OCI-LY7 (cell line): ENCODE results near the gene RPGRIP1. TPM values are rescaled to one million over a fixed set of nuclear protein-coding genes. Genes with fewer than 3 reads are reported as not detected.
"Not testable (repeated sequence)": the region's sequence is repeated elsewhere in the genome, so short reads cannot be mapped to it uniquely, and the experiment has no call there.

Experiments used
- BruUV-seq: library from RNA; stranded (reverse); fragments of 400-500 nt; replicated peaks from 2 replicates; lab custom pipeline; 2021; lab: Mats Ljungman, UMichigan
- CTCF ChIA-PET: fragments of 300-600 bp; sonication (Branson Sonifier 250); formaldehyde crosslinking; loops from one replicate; lab custom pipeline; 2022; ENCODE audit warnings: antibody characterized with exemption; ENCODE audit not compliant: unreplicated experiment; lab: Charles Lee
- POLR2A ChIA-PET: fragments of 300-600 bp; sonication (Branson Sonifier 250); formaldehyde crosslinking; loops from one replicate; lab custom pipeline; 2022; ENCODE audit warnings: antibody characterized with exemption; lab: Charles Lee
- DNase-seq: peaks from one replicate; pipeline ENCODE4 v3.0.0-alpha.2; 2015; ENCODE audit warnings: low spot score
- H2AFZ ChIP-seq: fragments of 200-600 bp; sonication (generic), shearing (Covaris generic); 2 replicates; pipeline ENCODE4 v1.6.1; 2014; ENCODE audit warnings: mild to moderate bottlenecking, antibody characterized with exemption, low read length, moderate library complexity
- H3K27ac ChIP-seq: fragments of 200-600 bp; sonication (generic); 2 replicates; pipeline ENCODE4 v1.5.1; 2014; ENCODE audit warnings: mixed run types, low read depth, mild to moderate bottlenecking, moderate library complexity, low read length, inconsistent platforms; ENCODE audit not compliant: poor library complexity, severe bottlenecking
- H3K36me3 ChIP-seq: fragments of 200-600 bp; sonication (generic); 2 replicates; pipeline ENCODE4 v1.6.1; 2014; ENCODE audit warnings: mild to moderate bottlenecking, antibody characterized with exemption, low read length, moderate library complexity, mixed read lengths; ENCODE audit not compliant: insufficient read depth
- H3K4me1 ChIP-seq: fragments of 200-600 bp; sonication (generic); 2 replicates; pipeline ENCODE4 v1.5.1; 2014; ENCODE audit warnings: mild to moderate bottlenecking, low read length; ENCODE audit not compliant: insufficient read depth, poor library complexity, severe bottlenecking
- H3K4me2 ChIP-seq: fragments of 200-600 bp; sonication (generic); 2 replicates; pipeline ENCODE4 v1.6.1; 2014; ENCODE audit warnings: mild to moderate bottlenecking, low read length
- H3K4me3 ChIP-seq: fragments of 200-600 bp; sonication (generic); 2 replicates; pipeline ENCODE4 v1.5.1; 2014; ENCODE audit warnings: mild to moderate bottlenecking, low read depth, low read length; ENCODE audit not compliant: poor library complexity, severe bottlenecking
- H3K79me2 ChIP-seq: fragments of 200-600 bp; sonication (generic); 2 replicates; pipeline ENCODE4 v1.6.1; 2016; ENCODE audit warnings: low read depth, mild to moderate bottlenecking, low read length, moderate library complexity, mixed read lengths; ENCODE audit not compliant: insufficient read depth
- H3K9me2 ChIP-seq: fragments of 200-600 bp; sonication (generic); 2 replicates; pipeline ENCODE4 v1.6.1; 2016; ENCODE audit warnings: mild to moderate bottlenecking, low read length, mixed read lengths; ENCODE audit not compliant: insufficient read depth
- H3K9me3 ChIP-seq: fragments of 200-600 bp; sonication (generic); 2 replicates; pipeline ENCODE4 v1.6.1; 2014; ENCODE audit warnings: mild to moderate bottlenecking, mixed run types, low read length, mixed read lengths
- H4K20me1 ChIP-seq: fragments of 200-600 bp; sonication (generic); 2 replicates; pipeline ENCODE4 v1.6.1; 2014; ENCODE audit warnings: mild to moderate bottlenecking, antibody characterized with exemption, low read length, moderate library complexity, mixed read lengths; ENCODE audit not compliant: insufficient read depth
- EZH2phosphoT487 ChIP-seq: fragments of 200-600 bp; sonication (generic); IDR thresholded peaks from 2 replicates; pipeline ENCODE4 v1.6.1; 2018; ENCODE audit warnings: low read depth, borderline replicate concordance, mild to moderate bottlenecking, mixed run types, antibody characterized with exemption, low read length, moderate library complexity, mixed read lengths
- intact Hi-C: fragments of 100-400 bp; cut with micrococcal nuclease; formaldehyde crosslinking; loops from one replicate; pipeline ENCODE4 v1.10.0; 2022; ENCODE audit not compliant: unreplicated experiment
- total RNA-seq, 2 experiments: library from RNA; depleted of rRNA in 1 of 2; stranded (reverse); fragments of >200 nt in 1 of 2; shearing (Covaris generic) in 1 of 2; gene quantifications; 2 replicates each; pipeline ENCODE4 v1.2.3, GENCODE V29; 2014 to 2022
- TF ChIP-seq, protein P1 (sequence below): fragments of 200-600 bp; sonication (generic); conservative IDR thresholded peaks from 2 replicates; pipeline ENCODE4 v1.5.1; 2014; ENCODE audit warnings: mild to moderate bottlenecking, antibody characterized with exemption, low read length, moderate library complexity, mixed read lengths

RPGRIP1 gene
- total RNA-seq, 2 experiments from 2014 or later: 0.13 to 0.51 TPM

GRCh38 chr14:21255385-21256101, 24.3 kb upstream of the RPGRIP1 start:
- CTCF ChIA-PET: no interaction called here
- Histone ChIP-seq H3K36me3 (peaks cover 99% of the 10 kb centered on the region), H4K20me1 (peaks cover 66% of the 10 kb centered on the region), H3K79me2 (peaks cover 100% of the 10 kb centered on the region), H3K4me1 (peaks cover 16% of the 10 kb centered on the region), H3K4me3 (no peak overlapping the region), H2AFZ (no peak overlapping the region), H3K9me2 (no peaks in the 10 kb centered on the region), H3K27ac (no peak overlapping the region), H3K9me3 (0 out of 2 replicates have a peak, but pooled peaks cover 2% of the 10 kb centered on the region), H3K4me2 (no peak overlapping the region)
- POLR2A ChIA-PET: interaction anchor here (0.5 to 3.3 kb wide), 6 partner anchors 9 to 151 kb away, joined by 3 to 23 read pairs (median 3); no protein-coding TSS in a partner anchor
- DNase-seq: no peak
- TF ChIP-seq, protein P1, sequence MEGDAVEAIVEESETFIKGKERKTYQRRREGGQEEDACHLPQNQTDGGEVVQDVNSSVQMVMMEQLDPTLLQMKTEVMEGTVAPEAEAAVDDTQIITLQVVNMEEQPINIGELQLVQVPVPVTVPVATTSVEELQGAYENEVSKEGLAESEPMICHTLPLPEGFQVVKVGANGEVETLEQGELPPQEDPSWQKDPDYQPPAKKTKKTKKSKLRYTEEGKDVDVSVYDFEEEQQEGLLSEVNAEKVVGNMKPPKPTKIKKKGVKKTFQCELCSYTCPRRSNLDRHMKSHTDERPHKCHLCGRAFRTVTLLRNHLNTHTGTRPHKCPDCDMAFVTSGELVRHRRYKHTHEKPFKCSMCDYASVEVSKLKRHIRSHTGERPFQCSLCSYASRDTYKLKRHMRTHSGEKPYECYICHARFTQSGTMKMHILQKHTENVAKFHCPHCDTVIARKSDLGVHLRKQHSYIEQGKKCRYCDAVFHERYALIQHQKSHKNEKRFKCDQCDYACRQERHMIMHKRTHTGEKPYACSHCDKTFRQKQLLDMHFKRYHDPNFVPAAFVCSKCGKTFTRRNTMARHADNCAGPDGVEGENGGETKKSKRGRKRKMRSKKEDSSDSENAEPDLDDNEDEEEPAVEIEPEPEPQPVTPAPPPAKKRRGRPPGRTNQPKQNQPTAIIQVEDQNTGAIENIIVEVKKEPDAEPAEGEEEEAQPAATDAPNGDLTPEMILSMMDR: no peak
- TF ChIP-seq EZH2phosphoT487: no peak
- intact Hi-C loops: no loop called here
- BruUV-seq: TSS peak; percentile 0

GRCh38 chr14:21256102-21256447, 23.8 kb upstream of the RPGRIP1 start:
- Histone ChIP-seq H3K4me1 (peaks cover 19% of the 10 kb centered on the region), H3K36me3 (peaks cover 99% of the 10 kb centered on the region), H3K79me2 (peaks cover 100% of the 10 kb centered on the region), H4K20me1 (peaks cover 65% of the 10 kb centered on the region)
- H3K4me2 ChIP-seq, DNase-seq, H2AFZ ChIP-seq, H3K4me3 ChIP-seq, H3K9me2 ChIP-seq, H3K9me3 ChIP-seq, intact Hi-C loops, CTCF ChIA-PET, H3K27ac ChIP-seq, BruUV-seq: not testable (repeated sequence)
- POLR2A ChIA-PET: interaction anchor here (0.6 to 3.3 kb wide), 4 partner anchors 9 to 151 kb away, joined by 3 to 23 read pairs (median 4); no protein-coding TSS in a partner anchor

DNA sequence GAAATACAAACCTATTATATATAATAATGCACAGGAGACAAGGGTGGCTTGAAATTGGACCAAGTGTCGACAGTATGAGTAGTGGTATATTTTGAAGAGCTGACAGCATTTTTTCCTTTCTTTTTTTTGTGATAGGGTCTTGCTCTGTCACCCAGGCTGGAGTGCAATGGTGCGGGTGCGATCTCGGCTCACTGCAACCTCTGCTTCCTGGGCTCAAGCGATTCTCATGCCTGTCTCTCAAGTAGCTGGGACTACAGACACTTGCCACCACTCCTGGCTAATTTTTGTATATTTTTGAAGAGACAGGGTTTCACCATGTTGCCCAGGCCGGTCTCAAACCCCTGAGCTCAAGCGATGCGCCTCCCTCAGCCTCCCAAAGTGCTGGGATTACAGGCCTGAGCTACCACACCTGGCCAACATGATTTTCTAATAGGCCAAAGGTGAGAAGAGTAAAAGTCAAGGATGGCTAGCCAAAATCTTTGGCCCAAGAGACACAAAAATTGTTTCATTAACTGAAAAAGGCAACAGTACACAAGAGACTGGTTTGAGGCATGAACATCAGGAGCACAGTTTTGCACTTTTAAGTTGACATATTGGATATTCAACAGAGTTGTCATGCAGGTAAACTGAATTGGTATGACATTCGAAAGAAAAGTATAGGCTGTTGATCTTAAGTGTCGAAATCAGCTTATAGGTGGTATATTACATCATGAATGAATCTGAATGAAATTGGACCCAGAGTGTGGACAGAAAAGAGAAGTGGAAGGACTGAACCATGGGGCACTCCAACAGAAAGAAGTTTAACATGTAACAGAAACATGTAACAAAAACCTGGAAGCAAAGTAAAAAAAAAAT, 23.1 kb upstream of the RPGRIP1 start:
- ChIA-PET POLR2A (interaction anchor here (0.6 to 3.3 kb wide), 6 partner anchors 8 to 1249 kb away, joined by 3 to 23 read pairs (median 4); no protein-coding TSS in a partner anchor), CTCF (no interaction called here)
- peaks cover 100% of the 10 kb centered on the region for H3K79me2 ChIP-seq
- intact Hi-C loops: no loop called here
- H3K9me3 ChIP-seq: no peaks in the 10 kb centered on the region
- H2AFZ ChIP-seq: no peak overlapping the region
- peaks cover 99% of the 10 kb centered on the region for H3K36me3 ChIP-seq
- peaks cover 66% of the 10 kb centered on the region for H4K20me1 ChIP-seq
- H3K4me2 ChIP-seq: no peak overlapping the region
- no peak for DNase-seq
- TF ChIP-seq, protein P1: no peak
- no peak for TF ChIP-seq EZH2phosphoT487
- no peak overlapping the region for H3K27ac ChIP-seq
- H3K4me1 ChIP-seq: peaks cover 23% of the 10 kb centered on the region
- BruUV-seq: no TSS peak
- no peaks in the 10 kb centered on the region for H3K9me2 ChIP-seq
- no peak overlapping the region for H3K4me3 ChIP-seq
